ENCODE data around the gene DENND11. TPM values are rescaled to one million over a fixed set of nuclear protein-coding genes. Genes with fewer than 3 reads are reported as not detected.

The DENND11 gene
- total and polyA plus RNA-seq, 9 of the 15 experiments (the other 6 are each of a cell fraction or from before 2014, with no cell fraction given), result 0.07 to 1.1 (median 0.36) TPM

DNA sequence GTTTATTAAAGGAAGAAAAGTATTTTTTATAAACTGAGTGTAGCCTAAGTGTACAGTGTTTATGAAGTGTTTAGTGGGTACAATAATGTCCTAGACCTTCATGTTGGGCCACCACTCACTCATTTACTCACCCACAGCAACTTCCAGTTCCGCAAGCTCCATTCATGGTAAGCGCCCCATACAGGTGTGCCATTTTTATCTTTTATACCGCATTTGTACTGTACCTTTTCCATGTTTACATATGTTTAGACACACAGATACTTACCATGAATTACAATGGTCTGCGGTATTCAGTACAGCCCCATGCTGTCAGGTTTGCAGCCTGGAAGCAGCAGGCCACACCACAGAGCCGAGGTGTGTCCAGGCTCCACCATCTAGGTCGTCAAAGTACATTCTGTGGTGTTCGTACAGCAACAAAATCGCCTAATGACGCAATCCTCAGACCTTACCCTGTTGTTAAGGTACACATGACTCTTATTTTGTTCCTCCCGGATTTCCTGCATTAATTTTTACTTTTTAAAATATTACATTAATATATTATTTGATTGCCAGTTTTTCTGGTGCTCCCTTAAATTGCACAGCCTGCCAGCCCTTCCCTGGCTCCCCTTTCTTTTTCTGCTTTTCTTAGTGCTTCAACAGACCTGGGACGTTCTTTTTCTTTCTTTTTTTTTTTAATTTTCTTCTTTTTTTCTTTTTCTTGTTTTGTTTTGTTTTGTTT is 35.3 kb upstream of the DENND11 start (continued):
- TF ChIP-seq, protein P1, sequence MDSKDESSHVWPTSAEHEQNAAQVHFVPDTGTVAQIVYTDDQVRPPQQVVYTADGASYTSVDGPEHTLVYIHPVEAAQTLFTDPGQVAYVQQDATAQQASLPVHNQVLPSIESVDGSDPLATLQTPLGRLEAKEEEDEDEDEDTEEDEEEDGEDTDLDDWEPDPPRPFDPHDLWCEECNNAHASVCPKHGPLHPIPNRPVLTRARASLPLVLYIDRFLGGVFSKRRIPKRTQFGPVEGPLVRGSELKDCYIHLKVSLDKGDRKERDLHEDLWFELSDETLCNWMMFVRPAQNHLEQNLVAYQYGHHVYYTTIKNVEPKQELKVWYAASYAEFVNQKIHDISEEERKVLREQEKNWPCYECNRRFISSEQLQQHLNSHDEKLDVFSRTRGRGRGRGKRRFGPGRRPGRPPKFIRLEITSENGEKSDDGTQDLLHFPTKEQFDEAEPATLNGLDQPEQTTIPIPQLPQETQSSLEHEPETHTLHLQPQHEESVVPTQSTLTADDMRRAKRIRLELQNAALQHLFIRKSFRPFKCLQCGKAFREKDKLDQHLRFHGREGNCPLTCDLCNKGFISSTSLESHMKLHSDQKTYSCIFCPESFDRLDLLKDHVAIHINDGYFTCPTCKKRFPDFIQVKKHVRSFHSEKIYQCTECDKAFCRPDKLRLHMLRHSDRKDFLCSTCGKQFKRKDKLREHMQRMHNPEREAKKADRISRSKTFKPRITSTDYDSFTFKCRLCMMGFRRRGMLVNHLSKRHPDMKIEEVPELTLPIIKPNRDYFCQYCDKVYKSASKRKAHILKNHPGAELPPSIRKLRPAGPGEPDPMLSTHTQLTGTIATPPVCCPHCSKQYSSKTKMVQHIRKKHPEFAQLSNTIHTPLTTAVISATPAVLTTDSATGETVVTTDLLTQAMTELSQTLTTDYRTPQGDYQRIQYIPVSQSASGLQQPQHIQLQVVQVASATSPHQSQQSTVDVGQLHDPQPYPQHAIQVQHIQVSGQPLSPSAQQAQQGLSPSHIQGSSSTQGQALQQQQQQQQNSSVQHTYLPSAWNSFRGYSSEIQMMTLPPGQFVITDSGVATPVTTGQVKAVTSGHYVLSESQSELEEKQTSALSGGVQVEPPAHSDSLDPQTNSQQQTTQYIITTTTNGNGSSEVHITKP (IDR thresholded peaks at IDR 0.05; ENCODE audit: partially characterized antibody), result peak; percentile 18
- TF ChIP-seq SMAD3 (CRISPR knock-in tag; conservative IDR thresholded peaks at IDR 0.05), result no peak
- TF ChIP-seq, protein P2, sequence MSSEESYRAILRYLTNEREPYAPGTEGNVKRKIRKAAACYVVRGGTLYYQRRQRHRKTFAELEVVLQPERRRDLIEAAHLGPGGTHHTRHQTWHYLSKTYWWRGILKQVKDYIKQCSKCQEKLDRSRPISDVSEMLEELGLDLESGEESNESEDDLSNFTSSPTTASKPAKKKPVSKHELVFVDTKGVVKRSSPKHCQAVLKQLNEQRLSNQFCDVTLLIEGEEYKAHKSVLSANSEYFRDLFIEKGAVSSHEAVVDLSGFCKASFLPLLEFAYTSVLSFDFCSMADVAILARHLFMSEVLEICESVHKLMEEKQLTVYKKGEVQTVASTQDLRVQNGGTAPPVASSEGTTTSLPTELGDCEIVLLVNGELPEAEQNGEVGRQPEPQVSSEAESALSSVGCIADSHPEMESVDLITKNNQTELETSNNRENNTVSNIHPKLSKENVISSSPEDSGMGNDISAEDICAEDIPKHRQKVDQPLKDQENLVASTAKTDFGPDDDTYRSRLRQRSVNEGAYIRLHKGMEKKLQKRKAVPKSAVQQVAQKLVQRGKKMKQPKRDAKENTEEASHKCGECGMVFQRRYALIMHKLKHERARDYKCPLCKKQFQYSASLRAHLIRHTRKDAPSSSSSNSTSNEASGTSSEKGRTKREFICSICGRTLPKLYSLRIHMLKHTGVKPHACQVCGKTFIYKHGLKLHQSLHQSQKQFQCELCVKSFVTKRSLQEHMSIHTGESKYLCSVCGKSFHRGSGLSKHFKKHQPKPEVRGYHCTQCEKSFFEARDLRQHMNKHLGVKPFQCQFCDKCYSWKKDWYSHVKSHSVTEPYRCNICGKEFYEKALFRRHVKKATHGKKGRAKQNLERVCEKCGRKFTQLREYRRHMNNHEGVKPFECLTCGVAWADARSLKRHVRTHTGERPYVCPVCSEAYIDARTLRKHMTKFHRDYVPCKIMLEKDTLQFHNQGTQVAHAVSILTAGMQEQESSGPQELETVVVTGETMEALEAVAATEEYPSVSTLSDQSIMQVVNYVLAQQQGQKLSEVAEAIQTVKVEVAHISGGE (CRISPR knock-in tag; IDR thresholded peaks at IDR 0.05), result no peak
- TF ChIP-seq, protein P3, sequence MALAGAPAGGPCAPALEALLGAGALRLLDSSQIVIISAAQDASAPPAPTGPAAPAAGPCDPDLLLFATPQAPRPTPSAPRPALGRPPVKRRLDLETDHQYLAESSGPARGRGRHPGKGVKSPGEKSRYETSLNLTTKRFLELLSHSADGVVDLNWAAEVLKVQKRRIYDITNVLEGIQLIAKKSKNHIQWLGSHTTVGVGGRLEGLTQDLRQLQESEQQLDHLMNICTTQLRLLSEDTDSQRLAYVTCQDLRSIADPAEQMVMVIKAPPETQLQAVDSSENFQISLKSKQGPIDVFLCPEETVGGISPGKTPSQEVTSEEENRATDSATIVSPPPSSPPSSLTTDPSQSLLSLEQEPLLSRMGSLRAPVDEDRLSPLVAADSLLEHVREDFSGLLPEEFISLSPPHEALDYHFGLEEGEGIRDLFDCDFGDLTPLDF (CRISPR knock-in tag; IDR thresholded peaks at IDR 0.05), result no peak
- no peak for TF ChIP-seq PTRF (tag; IDR thresholded peaks at IDR 0.05)
- TF ChIP-seq GATAD2A (IDR thresholded peaks at IDR 0.05), result no peak
- TF ChIP-seq, protein P4, sequence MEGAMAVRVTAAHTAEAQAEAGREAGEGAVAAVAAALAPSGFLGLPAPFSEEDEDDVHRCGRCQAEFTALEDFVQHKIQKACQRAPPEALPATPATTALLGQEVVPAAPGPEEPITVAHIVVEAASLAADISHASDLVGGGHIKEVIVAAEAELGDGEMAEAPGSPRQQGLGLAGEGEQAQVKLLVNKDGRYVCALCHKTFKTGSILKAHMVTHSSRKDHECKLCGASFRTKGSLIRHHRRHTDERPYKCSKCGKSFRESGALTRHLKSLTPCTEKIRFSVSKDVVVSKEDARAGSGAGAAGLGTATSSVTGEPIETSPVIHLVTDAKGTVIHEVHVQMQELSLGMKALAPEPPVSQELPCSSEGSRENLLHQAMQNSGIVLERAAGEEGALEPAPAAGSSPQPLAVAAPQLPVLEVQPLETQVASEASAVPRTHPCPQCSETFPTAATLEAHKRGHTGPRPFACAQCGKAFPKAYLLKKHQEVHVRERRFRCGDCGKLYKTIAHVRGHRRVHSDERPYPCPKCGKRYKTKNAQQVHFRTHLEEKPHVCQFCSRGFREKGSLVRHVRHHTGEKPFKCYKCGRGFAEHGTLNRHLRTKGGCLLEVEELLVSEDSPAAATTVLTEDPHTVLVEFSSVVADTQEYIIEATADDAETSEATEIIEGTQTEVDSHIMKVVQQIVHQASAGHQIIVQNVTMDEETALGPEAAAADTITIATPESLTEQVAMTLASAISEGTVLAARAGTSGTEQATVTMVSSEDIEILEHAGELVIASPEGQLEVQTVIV (CRISPR knock-in tag; IDR thresholded peaks at IDR 0.05; ENCODE audit: borderline replicate concordance), result no peak
- TF ChIP-seq, protein P5, sequence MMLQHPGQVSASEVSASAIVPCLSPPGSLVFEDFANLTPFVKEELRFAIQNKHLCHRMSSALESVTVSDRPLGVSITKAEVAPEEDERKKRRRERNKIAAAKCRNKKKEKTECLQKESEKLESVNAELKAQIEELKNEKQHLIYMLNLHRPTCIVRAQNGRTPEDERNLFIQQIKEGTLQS (IDR thresholded peaks at IDR 0.05), result peak; percentile 96
- TF ChIP-seq, protein P5 (CRISPR knock-in tag; conservative IDR thresholded peaks at IDR 0.05), result no peak
- TF ChIP-seq, protein P6, sequence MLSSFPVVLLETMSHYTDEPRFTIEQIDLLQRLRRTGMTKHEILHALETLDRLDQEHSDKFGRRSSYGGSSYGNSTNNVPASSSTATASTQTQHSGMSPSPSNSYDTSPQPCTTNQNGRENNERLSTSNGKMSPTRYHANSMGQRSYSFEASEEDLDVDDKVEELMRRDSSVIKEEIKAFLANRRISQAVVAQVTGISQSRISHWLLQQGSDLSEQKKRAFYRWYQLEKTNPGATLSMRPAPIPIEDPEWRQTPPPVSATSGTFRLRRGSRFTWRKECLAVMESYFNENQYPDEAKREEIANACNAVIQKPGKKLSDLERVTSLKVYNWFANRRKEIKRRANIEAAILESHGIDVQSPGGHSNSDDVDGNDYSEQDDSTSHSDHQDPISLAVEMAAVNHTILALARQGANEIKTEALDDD (IDR thresholded peaks at IDR 0.05), result no peak
